Measurements from ENCODE around the gene NPFF.

The NPFF gene

DNA sequence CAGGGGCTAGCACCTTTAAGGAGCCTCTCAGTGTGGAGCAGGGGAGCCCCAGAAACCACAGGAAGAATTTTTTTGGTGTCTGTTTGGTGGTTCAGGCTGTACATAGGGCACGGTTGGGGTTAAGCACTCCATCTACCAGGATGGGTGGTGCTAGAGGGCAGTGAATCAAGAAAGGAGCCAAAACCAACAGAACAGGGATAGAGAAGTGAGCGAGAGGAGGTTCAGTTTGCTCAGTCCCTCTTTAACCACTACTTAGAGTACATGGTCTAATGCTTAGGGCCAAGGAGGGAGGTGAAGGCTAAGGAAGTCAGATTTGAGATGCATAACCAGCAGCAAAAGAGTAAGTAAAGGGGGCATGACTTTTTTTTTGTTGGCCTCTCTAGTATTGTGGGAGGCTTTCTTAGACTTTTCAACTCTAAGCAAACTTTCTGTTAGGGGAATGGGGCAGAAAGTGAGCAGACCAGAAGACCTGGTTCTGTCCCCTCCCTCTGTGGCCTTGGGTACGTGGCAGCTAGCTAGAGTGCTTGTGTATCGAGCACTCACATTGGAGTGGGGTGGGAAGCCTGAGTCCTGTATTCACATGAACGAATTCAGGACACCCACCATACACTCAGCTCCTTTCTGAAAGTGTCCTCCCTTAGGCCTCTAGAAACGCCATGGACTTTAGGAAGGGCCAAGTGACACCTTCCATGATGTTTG lies 6.6 kb upstream of the NPFF start:
- DNase-seq: no peak

DNA sequence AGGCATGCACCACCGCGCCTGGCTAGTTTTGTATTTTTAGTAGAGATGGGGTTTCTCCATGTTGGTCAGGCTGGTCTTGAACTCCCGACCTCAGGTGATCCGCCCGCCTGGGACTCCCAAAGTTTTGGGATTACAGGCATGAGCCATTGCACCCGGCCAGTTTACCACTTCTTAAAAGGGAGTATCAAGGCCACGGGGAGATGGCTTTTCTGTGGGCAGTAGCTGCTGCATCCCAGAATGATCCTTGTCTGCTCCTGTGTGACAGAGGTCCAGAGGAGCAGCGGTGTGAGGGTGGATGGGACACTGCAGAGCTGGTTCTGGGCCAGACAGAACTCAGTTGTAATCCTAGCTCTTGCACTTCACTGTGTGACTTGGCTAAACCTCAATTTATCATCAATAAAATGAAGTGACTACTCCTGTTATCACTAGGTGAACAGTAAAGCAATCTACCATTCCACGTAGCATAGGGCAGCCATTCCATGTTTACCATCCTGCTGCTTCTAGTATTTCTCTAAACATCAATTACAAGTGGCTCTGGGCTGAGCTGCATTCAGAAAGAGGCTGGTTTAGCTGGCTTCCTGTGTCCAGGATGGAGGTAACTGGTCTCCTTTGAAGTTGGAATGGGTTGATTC lies 3.0 kb upstream of the NPFF start:
- no peak for DNase-seq

- peak; percentile 86 for DNase-seq
These were observed 1.4 kb upstream of the NPFF start for GRCh38 chr12:53508534-53509170.

DNA sequence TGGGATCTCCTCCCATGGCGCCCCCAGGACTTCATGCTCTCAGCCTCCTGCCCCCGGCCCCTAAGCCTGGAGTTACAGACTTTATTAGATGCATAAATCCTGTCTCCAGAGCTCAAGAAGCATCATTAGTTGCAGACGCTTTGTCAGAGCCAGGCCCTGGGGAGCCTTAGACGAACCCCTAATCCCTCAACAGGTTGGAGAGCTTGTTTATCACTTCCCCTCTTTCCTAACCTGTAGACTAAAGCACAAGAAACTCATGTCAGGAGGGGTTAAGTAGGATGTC lies 260 bp upstream of the NPFF start:
- DNase-seq: no peak

DNA sequence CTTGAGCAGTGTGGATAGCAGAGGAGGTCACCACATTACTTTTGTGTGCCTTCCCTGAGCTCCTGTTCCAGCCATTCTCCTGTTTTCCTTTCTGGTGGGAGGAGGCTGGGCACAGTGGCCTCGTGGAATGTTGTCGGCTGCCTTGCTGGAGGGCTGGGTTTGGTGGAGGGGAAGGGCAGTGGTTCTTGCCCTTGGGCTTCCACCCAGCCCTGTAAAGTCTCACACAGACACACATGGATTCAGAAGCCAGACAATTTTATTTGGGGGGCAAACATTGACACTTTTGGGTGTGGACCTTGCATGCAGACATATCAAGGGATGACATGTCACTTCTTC lies 866 bp downstream of the NPFF start:
- no peak for DNase-seq

DNA sequence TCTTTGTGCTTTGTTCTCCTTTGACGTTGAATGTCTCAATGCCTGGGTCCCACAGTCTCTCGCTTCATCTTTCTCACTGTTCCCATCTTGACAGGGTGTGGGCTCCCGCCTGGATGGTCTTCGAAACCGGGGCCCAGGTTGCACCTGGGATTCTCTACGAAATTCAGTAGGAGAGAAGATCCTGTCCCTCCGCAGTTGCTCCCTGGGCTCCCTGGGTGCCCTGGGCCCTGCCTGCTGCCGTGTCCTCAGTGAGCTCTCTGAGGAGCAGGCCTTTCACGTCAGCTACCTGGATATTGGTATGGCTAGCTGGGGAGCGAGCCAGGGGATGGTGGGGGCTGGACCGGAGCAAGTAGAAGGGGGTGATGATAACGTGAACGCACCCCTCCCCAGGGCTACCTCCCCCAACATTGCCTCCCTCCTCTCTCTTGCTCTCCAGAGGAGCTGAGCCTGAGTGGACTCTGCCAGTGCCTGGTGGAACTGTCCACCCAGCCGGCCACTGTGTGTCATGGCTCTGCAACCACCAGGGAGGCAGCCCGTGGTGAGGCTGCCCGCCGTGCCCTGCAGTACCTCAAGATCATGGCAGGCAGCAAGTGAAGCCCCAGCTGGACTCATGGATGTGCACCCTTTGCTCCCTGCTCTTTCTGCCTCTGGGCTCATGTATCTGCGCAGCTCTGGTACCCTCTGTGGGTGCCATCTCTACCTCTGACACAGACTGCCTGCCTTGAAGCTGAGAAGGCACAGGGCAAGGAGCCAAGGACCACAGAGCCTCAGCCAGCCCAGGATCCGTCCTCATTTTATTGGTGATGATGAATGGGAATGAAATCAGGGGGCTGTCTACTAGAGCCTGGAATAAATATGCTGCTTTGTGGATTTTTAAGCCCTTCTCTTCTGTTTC lies 1.5 kb downstream of the NPFF start:
- DNase-seq: no peak

- no peak for DNase-seq
These were observed 2.2 kb downstream of the NPFF start for GRCh38 chr12:53505086-53505485.

- DNase-seq: no peak
These were observed 3.0 kb downstream of the NPFF start for GRCh38 chr12:53504004-53504920.

DNA sequence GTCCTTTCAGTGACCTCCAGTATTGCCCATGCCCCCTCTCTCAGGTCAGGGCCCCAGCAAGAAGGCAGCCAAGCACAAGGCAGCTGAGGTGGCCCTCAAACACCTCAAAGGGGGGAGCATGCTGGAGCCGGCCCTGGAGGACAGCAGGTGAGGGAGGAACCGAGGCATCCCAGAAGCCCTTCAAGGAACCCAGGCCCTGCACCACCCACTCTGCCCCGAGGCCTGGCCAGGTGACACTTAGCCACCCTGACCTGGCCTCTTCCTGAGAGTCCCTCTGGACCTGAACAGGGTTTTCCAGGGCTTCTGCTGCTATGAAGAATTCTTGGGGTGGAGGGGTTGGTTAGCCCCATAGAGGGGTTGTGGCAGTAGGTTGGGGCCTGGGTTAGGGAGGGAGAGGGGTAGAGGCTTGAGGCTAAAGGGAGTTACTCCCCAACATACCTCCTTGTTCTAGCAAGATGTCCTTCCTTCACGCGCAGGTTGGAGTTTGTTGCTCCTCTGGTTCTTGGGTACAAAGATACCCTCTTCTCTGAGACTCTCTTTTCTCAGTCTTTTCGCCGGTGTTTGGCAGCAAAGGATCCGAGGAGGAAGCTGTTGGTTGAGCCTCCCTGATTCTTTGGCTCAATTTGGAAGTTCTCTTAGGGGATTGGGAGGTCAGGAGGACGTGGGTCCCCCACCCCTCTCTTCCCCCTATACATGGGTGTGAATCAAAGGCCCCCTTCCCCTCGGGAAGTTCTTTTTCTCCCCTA lies 4.1 kb downstream of the NPFF start:
- no peak for DNase-seq

GRCh38 chr12:53502331-53502730 lies 5.0 kb downstream of the NPFF start:
- no peak for DNase-seq

DNA sequence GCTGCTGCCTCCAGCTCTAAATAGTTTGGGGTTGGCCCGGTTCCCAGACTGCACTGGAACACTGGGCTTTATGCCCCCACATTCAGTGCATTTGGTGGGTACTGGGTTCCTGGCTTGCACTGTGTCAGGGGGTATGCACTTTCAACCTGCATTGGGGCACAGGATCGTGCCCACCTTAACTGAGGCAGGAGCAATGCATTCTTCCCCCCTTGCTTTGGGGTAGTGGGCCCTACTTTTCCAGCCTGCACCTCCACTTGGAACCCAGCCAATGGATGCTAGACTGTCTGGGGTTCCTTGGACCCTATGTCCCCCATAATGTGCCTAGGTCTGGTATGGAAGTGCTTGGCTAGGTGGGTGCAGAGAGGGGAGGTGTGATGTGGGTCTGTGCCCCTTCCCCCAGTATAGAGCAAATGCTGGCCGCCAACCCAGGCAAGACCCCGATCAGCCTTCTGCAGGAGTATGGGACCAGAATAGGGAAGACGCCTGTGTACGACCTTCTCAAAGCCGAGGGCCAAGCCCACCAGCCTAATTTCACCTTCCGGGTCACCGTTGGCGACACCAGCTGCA lies 5.6 kb downstream of the NPFF start:
- no peak for DNase-seq

- DNase-seq: peak; percentile 100
These were observed 6.3 kb downstream of the NPFF start, which contains the start of gene TARBP2 for GRCh38 chr12:53500776-53501614. Gene TARBP2 (plus strand): TSS chr12:53501283. CDS start chr12:53501409, 126 bp downstream.

GRCh38 chr12:53500142-53500775 lies 7.0 kb downstream of the NPFF start:
- DNase-seq: peak; percentile 46

- DNase-seq: peak; percentile 69
These were observed 7.8 kb downstream of the NPFF start, which contains the start of gene MAP3K12 for GRCh38 chr12:53499266-53500141. Gene MAP3K12 (minus strand): TSS chr12:53499458. CDS start chr12:53487391, 12,067 bp downstream.

- DNase-seq: peak; percentile 28
These were observed 9.1 kb downstream of the NPFF start for GRCh38 chr12:53498235-53498630.

DNA sequence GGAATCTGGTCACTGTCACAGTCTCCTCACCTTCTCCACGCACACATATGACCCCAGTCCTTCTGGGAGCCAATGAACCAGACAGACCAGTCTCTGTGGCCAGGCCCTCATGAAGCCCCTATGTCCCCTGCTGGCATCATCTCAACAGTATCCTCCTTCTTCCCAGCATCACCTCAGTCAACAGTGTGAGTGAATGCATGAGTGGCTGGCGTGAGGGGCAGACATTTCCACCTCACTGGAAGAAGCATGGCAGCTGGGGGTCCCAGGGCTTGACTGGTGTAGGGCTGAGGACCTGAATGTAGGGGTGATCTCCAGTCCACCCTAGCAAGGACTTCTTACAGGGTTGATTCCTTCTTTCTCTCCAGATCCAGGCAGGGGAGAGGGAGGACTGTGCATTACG lies 9.8 kb downstream of the NPFF start:
- DNase-seq: no peak

DNA sequence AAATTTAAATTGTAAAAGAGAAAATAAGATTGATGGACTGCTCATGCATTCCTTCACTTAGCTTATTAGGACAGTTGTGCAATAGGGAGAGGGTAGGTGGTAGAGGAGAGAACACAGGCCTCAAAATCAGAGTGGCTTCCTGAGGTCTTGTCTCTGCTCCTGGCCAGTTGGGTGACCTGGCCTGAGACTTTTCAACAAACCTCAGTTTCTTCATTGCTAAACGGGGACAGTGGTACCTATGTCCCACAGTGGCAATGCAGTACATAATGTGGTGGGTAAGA lies 10.6 kb downstream of the NPFF start:
- DNase-seq: no peak

- DNase-seq: no peak
These were observed 11.2 kb downstream of the NPFF start for GRCh38 chr12:53495903-53496751.

All from CD4-positive, alpha-beta T cell treated with Interleukin-21 for 1 hour (primary cell).